ENCODE measurements around the gene FMNL3.
"Not testable (repeated sequence)": the region's sequence is repeated elsewhere in the genome, so short reads cannot be mapped to it uniquely, and the experiment has no call there.

Gene FMNL3

GRCh38 chr12:49707128-49707811 lies at the start of gene FMNL3:
FMNL3 (minus strand) TSS chr12:49707405; CDS start chr12:49707180, 225 bp downstream.
- H3K4me3 Mint-ChIP-seq: peak within 1 kb of the TSS; percentile 90
- no peaks in the 10 kb centered on the region for H3K9me3 Mint-ChIP-seq
- H3K4me1 Mint-ChIP-seq (ENCODE audit: low read depth): peaks cover 40% of the 10 kb centered on the region
- DNase-seq (ENCODE audit: low spot score): peak; percentile 98
- H3K27ac Mint-ChIP-seq: peak within 1 kb of the TSS; percentile 79
- H3K36me3 Mint-ChIP-seq (ENCODE audit: low read depth): peaks cover 2% of the 10 kb centered on the region
- H3K27me3 Mint-ChIP-seq (ENCODE audit: low read depth): peaks cover 26% of the 10 kb centered on the region

- Mint-ChIP-seq H3K36me3 (ENCODE audit: low read depth) (peaks cover 71% of the 10 kb centered on the region), H3K4me3 (peak overlapping the region; percentile 81), H3K27me3 (ENCODE audit: low read depth) (no peaks in the 10 kb centered on the region), H3K27ac (peak overlapping the region; percentile 81), H3K4me1 (ENCODE audit: low read depth) (peaks cover 63% of the 10 kb centered on the region), H3K9me3 (no peaks in the 10 kb centered on the region)
- no peak for DNase-seq (ENCODE audit: low spot score)
These were observed 43.8 kb upstream of the FMNL3 start for GRCh38 chr12:49750996-49751393.

GRCh38 chr12:49750027-49750995 lies 43.1 kb upstream of the FMNL3 start:
- peak; percentile 67 for DNase-seq (ENCODE audit: low spot score)
- Mint-ChIP-seq H3K36me3 (ENCODE audit: low read depth) (peaks cover 64% of the 10 kb centered on the region), H3K27ac (peak overlapping the region; percentile 81), H3K4me3 (peak overlapping the region; percentile 81), H3K27me3 (ENCODE audit: low read depth) (no peaks in the 10 kb centered on the region), H3K4me1 (ENCODE audit: low read depth) (peaks cover 63% of the 10 kb centered on the region), H3K9me3 (no peaks in the 10 kb centered on the region)

GRCh38 chr12:49748800-49749199 lies 41.6 kb upstream of the FMNL3 start:
- Mint-ChIP-seq H3K4me3 (peak overlapping the region; percentile 81), H3K4me1 (ENCODE audit: low read depth) (peaks cover 74% of the 10 kb centered on the region), H3K36me3 (ENCODE audit: low read depth) (peaks cover 62% of the 10 kb centered on the region), H3K27me3 (ENCODE audit: low read depth) (no peaks in the 10 kb centered on the region), H3K27ac (peak overlapping the region; percentile 35), H3K9me3 (no peaks in the 10 kb centered on the region)
- DNase-seq (ENCODE audit: low spot score): no peak

- H3K36me3 Mint-ChIP-seq (ENCODE audit: low read depth): peaks cover 62% of the 10 kb centered on the region
- DNase-seq (ENCODE audit: low spot score): no peak
- H3K27ac Mint-ChIP-seq: peak overlapping the region; percentile 74
- H3K4me1 Mint-ChIP-seq (ENCODE audit: low read depth): peaks cover 74% of the 10 kb centered on the region
- H3K27me3 Mint-ChIP-seq (ENCODE audit: low read depth): no peaks in the 10 kb centered on the region
- H3K9me3 Mint-ChIP-seq: no peaks in the 10 kb centered on the region
- peak overlapping the region; percentile 81 for H3K4me3 Mint-ChIP-seq
These were observed 41.1 kb upstream of the FMNL3 start for GRCh38 chr12:49748306-49748705.

GRCh38 chr12:49744363-49744885 lies 37.2 kb upstream of the FMNL3 start:
- Mint-ChIP-seq H3K4me1 (ENCODE audit: low read depth) (peaks cover 50% of the 10 kb centered on the region), H3K9me3 (no peaks in the 10 kb centered on the region), H3K27me3 (ENCODE audit: low read depth) (no peaks in the 10 kb centered on the region), H3K36me3 (ENCODE audit: low read depth) (peaks cover 45% of the 10 kb centered on the region), H3K27ac (peak overlapping the region; percentile 28), H3K4me3 (peak overlapping the region; percentile 53)
- DNase-seq (ENCODE audit: low spot score): no peak

GRCh38 chr12:49741882-49742620 lies 34.8 kb upstream of the FMNL3 start:
- Mint-ChIP-seq H3K36me3 (ENCODE audit: low read depth) (peaks cover 32% of the 10 kb centered on the region), H3K27ac (peak overlapping the region; percentile 99)

GRCh38 chr12:49740930-49741881 lies 34.0 kb upstream of the FMNL3 start, which contains the start of gene TMBIM6:
TMBIM6 (plus strand) TSS chr12:49741557; CDS start chr12:49752494, 10,937 bp downstream.
- Mint-ChIP-seq H3K4me1 (ENCODE audit: low read depth) (peaks cover 30% of the 10 kb centered on the region), H3K27me3 (ENCODE audit: low read depth) (peaks cover 2% of the 10 kb centered on the region), H3K27ac (peak within 1 kb of the TSS; percentile 99), H3K36me3 (ENCODE audit: low read depth) (peaks cover 28% of the 10 kb centered on the region), H3K4me3 (peak within 1 kb of the TSS; percentile 95), H3K9me3 (no peaks in the 10 kb centered on the region)
- peak; percentile 99 for DNase-seq (ENCODE audit: low spot score)

More at GRCh38 chr12:49741882-49742620, 34.8 kb upstream of the FMNL3 start:
- Mint-ChIP-seq H3K4me3 (peak overlapping the region; percentile 95), H3K4me1 (ENCODE audit: low read depth) (peaks cover 33% of the 10 kb centered on the region), H3K27me3 (ENCODE audit: low read depth) (no peaks in the 10 kb centered on the region), H3K9me3 (no peaks in the 10 kb centered on the region)
- DNase-seq (ENCODE audit: low spot score): peak; percentile 87

- not testable (repeated sequence) for H3K4me3 Mint-ChIP-seq; H3K27ac Mint-ChIP-seq; H3K27me3 Mint-ChIP-seq (ENCODE audit: low read depth); H3K9me3 Mint-ChIP-seq; DNase-seq (ENCODE audit: low spot score)
- Mint-ChIP-seq H3K4me1 (ENCODE audit: low read depth) (peaks cover 28% of the 10 kb centered on the region), H3K36me3 (ENCODE audit: low read depth) (peaks cover 27% of the 10 kb centered on the region)
These were observed 33.1 kb upstream of the FMNL3 start for GRCh38 chr12:49740277-49740676.

GRCh38 chr12:49738721-49739120 lies 31.5 kb upstream of the FMNL3 start:
- not testable (repeated sequence) for H3K4me3 Mint-ChIP-seq; H3K27me3 Mint-ChIP-seq (ENCODE audit: low read depth); DNase-seq (ENCODE audit: low spot score); H3K9me3 Mint-ChIP-seq; H3K27ac Mint-ChIP-seq
- Mint-ChIP-seq H3K4me1 (ENCODE audit: low read depth) (peaks cover 17% of the 10 kb centered on the region), H3K36me3 (ENCODE audit: low read depth) (peaks cover 14% of the 10 kb centered on the region)

- not testable (repeated sequence) for H3K27ac Mint-ChIP-seq; DNase-seq (ENCODE audit: low spot score); H3K4me1 Mint-ChIP-seq (ENCODE audit: low read depth); H3K4me3 Mint-ChIP-seq; H3K36me3 Mint-ChIP-seq (ENCODE audit: low read depth); H3K9me3 Mint-ChIP-seq
- H3K27me3 Mint-ChIP-seq (ENCODE audit: low read depth): peaks cover 10% of the 10 kb centered on the region
These were observed 27.7 kb upstream of the FMNL3 start for GRCh38 chr12:49734900-49735299.

- H3K9me3 Mint-ChIP-seq: no peaks in the 10 kb centered on the region
- H3K27ac Mint-ChIP-seq: no peak overlapping the region
- DNase-seq (ENCODE audit: low spot score): no peak
- H3K36me3 Mint-ChIP-seq (ENCODE audit: low read depth): no peaks in the 10 kb centered on the region
- peaks cover 10% of the 10 kb centered on the region for H3K27me3 Mint-ChIP-seq (ENCODE audit: low read depth)
- peaks cover 3% of the 10 kb centered on the region for H3K4me1 Mint-ChIP-seq (ENCODE audit: low read depth)
- H3K4me3 Mint-ChIP-seq: no peak overlapping the region
These were observed 26.2 kb upstream of the FMNL3 start for GRCh38 chr12:49733219-49734017.
